Hepatocyte (in vitro differentiated cells): ENCODE measurements around the gene PLLP.

Experiments
- EZH2phosphoT487 ChIP-seq: fragments of 200-600 bp; sonication (generic); IDR thresholded peaks from one replicate; pipeline ENCODE4 v1.6.1; 2018; ENCODE audit warnings: antibody characterized with exemption, mild to moderate bottlenecking, low read depth, moderate library complexity; ENCODE audit not compliant: unreplicated experiment, severe bottlenecking
- TF ChIP-seq, protein P1 (sequence below): fragments of 200-600 bp; sonication (generic); IDR thresholded peaks from 2 replicates; pipeline ENCODE4 v1.5.1; 2016; ENCODE audit warnings: antibody characterized with exemption, mild to moderate bottlenecking; ENCODE audit not compliant: poor library complexity

DNA sequence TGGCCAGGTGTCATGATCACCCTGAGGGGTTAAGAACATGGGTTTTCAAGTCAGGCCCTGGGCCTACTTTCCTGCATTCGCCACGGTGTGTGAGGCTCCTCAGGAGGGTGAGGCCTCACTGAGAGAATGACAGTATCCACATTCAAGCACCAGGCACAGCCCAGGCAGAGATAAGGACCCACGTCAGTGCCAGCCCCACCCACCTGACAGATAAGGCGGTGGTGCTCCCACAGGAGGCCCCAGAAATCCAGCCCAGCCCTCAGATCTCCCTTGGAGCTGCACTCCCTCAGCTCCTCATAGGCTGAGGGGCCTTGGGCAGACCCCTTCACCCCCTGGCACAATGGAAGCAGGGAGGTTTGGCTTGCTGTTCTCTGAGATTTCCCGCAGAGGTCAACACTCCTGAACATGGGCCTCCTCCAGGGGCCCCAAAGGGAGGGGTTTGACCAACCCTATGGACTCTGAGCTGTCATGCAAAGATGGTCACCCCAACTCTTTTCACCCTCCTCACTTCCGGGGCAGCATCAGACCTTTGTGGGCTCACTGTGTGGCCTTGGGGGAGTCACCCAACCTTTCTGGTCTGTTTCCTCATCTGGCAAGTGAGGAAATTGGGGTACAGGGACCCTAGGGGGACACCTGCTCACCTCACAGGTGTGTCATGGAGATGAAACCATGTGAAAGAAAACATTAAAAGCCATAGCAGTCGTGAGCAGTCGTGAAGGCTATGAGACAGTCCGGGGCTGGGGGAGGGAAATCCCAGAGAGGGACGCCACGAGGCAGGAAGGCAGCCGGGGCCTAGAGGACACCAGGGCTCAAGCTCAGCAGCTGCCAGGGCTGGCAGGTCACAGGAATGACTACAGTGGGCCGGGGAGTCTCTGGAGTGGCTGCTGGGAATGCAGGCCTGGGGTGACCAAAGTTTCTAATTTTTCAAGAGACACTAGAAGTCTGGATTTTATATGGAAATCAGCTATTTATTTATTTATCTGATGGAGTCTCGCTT is 15.4 kb downstream of the PLLP start:
- TF ChIP-seq, protein P1, sequence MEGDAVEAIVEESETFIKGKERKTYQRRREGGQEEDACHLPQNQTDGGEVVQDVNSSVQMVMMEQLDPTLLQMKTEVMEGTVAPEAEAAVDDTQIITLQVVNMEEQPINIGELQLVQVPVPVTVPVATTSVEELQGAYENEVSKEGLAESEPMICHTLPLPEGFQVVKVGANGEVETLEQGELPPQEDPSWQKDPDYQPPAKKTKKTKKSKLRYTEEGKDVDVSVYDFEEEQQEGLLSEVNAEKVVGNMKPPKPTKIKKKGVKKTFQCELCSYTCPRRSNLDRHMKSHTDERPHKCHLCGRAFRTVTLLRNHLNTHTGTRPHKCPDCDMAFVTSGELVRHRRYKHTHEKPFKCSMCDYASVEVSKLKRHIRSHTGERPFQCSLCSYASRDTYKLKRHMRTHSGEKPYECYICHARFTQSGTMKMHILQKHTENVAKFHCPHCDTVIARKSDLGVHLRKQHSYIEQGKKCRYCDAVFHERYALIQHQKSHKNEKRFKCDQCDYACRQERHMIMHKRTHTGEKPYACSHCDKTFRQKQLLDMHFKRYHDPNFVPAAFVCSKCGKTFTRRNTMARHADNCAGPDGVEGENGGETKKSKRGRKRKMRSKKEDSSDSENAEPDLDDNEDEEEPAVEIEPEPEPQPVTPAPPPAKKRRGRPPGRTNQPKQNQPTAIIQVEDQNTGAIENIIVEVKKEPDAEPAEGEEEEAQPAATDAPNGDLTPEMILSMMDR = no peak
- TF ChIP-seq EZH2phosphoT487 = no peak
